DMS 273 (cell line): Measurements from ENCODE around the gene BTBD19.
"Not testable (repeated sequence)": the region's sequence is repeated elsewhere in the genome, so short reads cannot be mapped to it uniquely, and the experiment has no call there.

Experiments
- DNase-seq: peaks from one replicate; lab custom pipeline; 2025; ENCODE audit not compliant: unreplicated experiment; lab: John Stamatoyannopoulos, UW

Gene BTBD19

DNA sequence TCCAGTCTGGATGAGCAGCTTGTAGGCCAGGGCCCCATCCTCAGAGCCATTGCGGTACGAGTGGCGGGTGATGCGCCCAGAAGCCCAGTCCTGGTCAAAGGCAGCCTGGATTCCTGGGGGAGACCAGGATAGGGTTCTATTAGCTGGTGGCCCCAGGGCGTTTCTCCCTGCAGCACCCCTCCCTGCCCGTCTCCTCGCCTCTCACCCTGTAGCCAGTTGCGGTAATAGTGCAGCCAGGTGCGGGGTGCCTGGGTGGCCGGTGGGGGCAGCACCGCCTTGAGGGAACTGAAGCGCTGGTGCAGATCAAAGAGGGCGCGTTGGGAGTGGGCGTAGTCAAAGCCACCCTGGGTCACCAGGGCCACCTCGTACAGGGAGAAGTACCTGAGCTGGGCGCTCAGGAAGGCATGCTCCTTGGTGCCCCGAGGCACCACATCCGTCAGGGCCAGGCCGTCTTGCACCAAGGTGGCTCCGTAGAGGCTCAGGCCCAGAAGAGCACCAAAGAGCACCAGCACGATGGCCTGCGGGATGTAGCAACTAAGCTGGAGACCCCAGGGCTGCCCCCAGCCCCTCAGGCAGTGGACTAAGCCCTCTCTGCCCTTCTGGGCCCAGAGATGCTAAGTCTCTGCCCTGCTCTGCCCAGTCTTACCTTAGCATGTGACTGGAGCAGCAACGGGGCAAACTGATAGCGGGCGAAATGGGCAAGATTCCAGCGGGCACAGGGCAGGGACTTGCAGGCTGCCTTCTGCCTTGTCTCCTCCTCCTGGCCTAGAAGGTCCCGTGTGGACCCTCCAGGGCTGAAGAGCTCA, 19.1 kb downstream of the BTBD19 start:
- no peak for DNase-seq

DNA sequence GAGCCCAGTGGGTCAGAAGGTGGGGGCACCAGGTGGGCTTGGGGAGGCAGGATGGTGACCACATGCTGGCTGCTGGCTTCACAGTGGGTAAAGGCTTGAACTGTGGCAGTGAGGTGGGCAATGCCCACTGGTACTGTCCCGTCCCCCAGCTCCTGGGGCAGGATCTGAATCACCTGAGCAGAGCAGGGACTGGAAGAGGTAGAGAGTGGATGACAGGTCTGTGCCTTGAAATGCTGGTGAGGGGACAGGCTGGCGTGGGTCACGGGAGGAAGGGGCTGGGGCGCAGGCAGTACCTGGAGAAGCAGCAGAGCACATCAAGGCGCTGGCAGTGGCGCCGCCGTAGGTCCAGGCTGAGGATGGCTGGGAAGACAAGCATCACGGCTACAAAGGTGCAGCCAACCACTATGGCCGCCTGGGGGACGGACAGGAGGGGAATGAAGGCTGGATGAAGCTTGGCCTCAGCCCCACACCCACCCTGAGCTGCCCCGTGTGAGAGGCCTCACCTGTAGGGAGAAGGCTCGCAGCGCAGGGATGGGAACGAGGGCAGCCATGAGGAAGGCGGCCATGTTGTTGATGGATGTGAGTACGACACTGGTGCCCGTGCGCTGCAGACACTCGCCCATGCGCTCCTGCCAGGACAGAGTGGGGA, 19.8 kb downstream of the BTBD19 start:
- DNase-seq = no peak

DNA sequence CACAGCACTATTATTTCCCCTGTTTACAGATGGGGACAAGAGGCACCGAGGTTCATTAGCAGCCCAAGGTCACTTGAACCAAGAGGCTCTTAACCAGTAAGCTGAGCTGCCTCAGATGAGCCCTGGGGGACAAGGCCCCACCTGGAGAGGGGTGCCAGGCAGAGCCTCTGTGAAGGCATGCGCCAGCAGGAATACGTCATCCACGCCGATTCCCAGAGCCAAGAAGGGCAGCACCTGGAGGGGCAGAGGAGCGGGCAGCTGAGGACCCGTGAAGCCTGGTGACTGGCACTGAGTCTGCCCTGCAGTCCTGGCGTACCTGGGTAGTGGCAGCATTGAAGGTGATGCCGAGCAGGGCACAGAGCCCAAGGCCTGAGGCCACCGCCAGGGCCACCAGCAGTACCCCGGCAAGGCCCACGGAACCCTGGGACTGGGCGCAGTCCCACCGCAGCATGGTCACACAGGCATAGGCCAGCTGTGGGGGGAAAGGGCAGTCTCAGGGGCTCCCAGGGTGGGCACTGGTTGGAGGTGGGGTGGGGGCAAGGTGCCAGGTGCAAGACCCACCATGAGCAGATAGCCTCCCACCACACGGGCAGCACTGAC, 20.6 kb downstream of the BTBD19 start:
- DNase-seq = no peak

DNA sequence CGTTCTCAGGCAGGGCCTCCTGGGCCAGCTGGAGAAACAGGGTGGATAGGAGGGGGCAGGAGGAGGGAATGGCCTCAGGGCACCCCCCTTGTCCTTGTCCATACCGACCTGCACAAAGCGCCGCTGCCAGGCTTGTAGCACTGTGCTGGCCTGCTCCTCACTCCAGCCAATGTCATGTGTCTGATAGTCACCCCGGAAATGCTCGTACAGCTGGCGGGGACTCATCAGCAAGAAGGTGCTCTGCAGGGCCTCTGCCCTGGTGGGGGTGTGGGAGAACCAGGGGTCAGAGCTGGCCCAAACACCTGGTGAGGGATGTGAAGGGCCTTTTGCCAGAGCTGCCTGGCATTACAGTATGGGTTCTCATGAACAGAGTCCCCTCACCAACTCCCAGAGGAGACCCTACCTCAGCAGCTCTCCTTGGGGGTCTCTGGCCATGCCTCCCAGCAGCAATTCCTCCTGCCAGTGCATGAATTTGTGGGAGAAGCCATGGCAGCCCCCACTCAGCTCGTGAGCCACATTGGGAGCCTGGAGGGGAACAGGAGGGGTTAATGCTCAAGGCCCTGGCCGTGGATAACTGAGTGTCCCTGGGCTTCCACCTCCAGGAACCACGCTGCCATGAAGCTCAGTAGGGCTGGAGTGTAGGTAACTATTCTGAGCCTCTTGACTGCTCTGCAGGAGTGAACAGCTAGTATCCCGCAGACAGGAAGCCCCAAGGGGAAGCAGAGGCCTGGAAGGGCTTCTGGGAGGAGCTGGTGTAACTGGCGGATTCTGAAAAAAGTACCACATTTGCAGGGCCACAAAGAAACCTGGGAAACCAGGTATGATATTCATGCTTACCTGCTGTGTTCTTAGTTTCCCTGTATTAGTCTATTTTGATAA, 21.4 kb downstream of the BTBD19 start:
- DNase-seq = no peak

DNA sequence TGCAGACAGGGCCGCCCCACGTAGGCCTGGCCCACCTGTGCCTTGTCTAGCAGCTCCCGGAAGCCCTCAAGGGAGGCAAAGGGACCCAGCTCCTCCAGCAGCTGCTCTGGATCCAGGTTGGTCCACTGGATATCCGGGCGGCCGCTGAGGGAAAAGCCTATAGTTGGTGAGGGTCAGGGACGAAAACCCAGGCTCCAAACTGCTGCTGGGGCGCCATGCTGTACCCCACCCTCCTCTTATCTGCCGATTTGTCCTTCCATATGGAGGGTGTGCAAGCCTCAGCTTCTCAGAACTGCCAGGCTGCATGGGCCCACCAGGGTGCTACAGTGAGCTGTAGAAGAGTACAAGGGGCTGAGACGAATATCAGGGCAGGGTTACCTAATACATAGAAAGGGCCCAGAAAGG, 22.6 kb downstream of the BTBD19 start:
- DNase-seq = peak; percentile 46

DNA sequence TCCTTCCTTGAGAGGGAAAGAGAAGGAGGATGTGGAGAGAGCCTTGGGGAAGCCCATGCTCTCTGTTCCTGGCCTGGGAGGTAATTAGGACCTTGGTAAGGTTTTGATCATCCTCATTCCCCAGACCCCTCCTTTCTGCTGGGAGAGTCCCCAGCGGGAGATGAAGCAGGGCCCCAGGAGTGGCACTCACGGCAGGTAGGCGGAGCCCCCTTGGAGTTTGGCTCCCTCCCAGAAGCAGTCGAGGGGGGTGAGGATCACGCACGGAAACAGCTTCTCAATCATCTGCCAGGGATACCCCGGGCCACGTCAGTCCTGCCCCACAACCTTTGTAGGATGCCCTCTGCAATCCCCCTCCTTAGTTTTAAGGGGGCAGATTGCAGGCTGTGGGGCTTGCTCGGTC, 23.2 kb downstream of the BTBD19 start:
- DNase-seq = no peak

DNA sequence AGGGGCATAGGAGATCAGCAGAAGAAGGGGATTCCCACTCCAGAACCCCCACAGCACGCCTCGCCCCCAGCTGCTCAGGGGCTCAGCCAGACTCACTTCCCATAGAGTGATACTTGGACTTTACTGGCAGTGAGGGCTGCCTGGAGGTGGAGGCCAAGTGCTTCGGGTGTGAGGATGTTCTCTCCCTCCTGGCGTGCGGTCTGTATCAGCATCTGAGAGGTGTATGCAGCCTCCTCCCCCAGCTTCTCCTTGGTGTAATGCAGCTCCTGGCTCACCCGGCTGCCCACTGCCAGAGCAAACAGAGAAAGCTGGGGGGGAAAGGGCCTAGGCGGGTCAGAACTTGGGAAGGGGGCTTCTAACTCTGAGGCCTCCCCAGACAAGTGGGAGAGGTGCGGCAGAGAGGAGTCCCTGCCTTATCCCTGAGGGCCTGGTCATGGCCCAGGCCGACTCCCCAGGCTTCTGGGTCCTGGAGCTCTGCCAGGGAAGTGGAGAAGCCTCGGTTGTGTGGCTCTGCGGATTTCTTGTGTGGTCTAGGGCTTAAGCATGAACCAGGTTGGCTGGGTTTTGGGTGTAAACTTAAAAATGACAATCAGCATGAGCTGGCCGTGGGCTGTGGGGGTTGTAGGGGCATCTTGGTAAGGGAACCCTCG, 23.9 kb downstream of the BTBD19 start:
- peak; percentile 29 for DNase-seq

DNA sequence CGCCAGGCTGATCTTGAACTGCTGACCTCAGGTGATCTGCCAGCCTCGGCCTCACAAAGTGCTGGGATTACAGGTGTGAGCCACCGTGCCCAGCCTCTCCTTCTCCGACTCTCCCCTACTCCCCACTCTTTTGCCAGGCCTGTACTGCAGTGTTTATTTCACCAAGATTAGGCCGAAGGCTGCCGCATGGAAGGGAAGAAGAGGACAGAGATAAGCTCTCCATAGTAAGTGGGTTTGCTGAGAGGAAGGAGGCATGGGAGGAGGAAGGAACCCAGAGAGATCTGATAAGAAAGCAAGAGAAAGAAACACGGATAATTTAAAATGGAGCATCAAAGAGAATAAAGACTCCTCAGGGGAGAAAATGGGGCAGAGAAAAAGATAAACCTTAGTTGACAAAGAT, 26.0 kb downstream of the BTBD19 start:
- DNase-seq = no peak

DNA sequence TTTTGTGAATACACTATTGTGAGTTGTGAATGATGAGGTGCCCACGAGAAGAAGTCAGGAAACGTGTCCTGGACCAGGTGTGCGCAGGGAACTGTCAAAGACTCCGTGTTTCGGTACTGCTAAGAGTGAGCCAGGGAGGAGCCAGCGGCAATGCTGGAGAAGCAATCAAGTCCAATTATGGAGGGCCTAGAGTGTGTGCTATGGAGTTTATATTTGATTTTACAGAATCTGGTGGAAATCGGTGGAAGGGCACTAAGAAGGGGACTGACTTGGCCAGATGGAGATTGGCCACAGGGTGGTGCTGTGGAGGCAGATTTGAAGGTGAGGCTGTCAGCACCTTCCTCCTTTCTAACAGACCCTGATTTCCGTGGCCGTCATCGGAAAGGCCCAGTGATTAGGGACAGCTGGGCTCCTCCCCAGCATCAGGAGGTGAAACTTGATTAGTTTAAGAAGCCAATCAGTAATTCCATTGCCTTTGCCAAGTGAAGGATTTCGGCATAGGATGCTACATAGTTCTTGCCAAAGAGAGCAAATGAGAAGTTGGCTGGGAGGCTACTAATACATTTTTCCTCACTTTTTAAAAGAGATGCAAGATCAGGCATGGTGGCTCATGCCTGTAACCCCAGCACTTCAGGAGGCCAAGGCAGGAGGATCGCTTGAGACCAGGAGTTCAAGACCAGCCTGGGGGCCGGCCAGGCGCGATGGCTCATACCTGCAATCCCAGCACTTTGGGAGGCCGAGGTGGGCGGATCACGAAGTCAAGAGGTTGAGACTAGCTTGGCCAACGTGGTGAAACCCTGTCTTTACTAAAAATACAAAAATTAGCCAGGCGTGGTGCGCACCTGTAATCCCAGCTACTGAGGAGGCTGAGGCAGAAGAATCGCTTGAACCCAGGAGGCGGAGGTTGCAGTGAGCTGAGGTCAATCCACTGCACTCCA, 27.7 kb downstream of the BTBD19 start:
- DNase-seq = peak; percentile 92

DNA sequence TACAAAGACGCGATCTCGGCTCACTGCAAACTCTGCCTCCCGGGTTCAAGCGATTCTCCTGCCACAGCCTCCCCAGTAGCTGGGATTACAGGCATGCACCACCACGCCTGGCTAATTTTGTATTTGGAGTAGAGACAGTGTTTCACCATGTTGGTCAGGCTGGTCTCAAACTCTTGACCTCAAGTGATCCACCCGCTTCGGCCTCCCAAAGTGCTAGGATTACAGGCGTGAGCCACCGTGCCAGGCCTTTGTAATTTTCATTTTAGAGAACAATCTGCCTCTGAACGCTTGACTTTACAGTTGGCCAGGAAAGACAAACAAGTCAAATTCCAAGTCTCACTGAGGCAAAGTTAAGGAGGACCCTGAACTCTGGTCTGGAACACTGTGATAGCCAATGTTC, 30.0 kb downstream of the BTBD19 start:
- not testable (repeated sequence) for DNase-seq

DNA sequence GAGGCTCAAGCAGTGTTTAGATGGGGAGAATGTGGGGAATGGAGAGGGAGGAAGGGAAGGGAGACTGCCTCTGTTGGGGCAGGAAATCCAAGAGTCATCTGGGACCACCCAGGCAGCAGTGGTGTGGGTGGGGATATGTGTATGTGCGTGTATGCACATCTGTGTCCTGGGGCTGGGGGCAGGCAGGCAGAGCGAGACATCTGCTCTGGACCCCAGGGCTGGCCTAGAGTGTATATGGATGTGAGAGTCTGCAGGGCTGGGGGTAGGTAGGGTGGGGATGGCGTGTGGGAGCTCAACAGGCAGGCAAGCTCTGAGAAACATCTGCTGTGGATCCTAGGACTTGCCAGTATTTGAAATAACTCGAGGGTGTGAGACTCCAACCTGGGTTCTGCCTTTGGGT, 31.3 kb downstream of the BTBD19 start:
- DNase-seq = peak; percentile 85

DNA sequence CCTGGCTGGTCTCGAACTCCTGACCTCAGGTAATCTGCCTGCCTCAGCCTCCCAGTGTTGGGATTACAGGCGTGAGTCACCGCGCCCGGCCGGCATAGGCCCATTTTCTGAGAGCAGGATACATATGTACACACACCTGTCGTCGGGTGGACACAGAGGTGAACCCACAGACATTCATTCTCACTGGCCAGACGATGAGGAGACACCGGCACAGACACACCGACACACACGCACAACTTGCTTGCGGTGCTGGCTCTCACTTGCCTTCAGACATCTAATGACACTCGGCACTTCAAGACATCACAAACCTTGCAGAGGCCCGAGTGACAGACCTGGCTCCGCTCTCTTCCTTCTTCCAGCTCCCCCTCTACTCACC, 34.2 kb downstream of the BTBD19 start:
- peak; percentile 51 for DNase-seq

DNA sequence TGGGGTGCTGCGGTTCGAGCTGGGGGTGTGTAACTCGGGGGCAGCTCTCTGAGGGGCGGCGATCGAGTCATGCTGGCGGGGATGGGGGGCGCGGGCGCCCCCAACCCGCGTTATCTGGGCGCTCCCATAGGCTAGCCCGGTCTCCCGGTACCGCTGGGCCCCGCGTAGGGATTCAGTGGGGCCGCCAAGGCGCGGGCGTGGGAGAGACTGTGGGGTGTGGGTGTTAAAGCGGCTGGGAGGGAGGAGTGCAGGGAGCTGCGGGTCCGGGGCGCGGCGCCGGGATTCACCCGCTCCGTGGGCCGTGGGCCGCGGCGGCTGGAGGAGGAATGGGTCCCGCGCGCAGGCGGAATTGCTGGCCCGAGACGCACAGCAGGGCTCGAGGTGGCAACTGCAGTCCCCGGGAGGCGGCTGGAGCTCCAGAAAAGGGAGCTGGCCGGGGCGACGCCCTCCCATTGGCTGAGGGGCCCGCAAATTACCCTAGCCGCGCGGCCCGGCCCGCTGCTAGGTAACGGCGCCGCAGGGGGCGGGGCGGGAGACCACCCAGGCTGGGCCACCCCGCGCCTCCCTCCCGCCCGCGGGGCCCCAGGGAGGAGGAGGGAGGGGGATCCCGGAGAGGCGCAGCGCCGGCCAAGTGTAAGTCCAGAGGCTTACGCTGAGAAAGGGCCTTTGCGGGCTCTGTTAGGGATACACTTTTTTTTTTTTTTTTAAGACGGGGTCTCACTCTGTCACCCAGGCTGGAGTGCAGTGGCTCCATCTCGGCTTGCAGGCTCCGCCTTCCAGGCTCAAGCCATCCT, 34.7 kb downstream of the BTBD19 start, which contains the start of gene PTCH2:
TSS of gene PTCH2 (minus strand) at position 392 of the 794 bp plus-strand sequence. CDS start at position 71, 321 bp downstream.
- peak; percentile 93 for DNase-seq

DNA sequence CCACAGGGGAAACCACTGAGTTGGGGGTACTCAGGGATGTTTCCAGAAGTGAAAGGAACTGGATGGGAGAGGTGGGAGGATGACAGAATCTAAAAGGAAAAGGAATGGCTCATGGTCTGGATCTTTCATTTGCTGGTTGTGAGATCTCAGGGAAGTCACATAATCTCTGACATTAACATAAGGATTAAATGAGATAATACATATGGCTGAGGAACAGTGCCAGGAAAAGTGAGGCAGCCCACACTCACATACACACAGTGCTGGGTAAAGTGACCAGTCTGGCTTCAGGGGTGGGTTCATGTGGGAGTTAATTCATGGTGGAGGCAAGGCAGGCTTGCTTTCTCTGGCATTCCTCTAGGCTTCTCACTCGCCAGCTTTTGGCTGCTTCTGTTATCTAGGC, 38.7 kb downstream of the BTBD19 start:
- DNase-seq = no peak

DNA sequence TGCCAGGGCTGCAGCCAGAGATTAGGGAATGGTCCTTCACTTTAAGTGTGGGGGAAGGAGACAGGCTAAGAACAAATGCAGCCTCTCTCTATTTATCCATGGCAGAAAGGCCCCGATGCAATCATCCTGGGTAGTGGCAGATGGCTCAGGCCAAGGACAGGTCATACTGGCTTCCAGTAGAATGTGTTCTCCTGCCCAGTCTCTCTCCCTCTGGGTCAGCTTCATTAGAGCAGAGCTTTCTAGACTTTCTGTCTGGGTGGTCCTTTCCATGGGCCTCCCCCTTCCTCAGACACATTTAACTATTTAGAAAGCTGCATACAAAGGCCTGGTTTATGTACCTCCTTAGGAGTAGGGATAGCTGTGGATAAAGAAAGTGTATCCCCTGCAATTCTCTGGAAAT, 39.5 kb downstream of the BTBD19 start:
- DNase-seq = no peak

DNA sequence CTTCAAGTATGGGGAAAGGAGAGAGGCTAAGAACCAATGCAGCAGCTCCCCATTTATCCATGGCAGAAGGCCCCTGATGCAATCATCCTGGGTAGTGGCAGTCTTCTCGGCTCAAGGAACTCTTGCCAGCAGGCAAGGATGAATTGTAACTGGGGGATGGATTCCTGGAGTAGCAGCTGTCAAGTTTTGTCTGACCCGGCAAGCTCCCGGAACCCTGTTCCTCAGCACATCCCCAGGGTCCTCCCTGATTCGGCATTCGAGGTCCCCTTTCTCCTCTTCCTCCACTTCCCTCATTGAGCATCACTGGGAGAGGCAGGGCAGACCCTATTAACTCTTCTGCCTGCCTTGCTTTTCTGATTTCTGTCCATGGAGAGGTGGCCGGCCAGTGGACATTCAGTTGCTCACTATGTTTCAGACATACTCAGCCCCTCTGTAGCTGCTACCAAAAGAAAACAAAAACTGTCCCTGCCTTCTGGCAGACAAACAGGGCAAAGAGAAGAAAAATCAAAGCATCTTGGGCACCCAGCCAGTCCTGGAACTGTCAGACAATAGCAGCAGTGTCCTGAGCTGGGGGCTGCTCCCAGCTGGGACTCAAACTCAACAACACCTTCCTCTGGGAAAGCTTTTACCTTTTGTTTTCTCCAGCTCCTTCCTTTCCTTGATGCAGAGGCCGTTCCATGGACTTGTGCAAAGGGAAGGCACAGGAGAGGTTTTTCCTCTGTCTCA, 40.3 kb downstream of the BTBD19 start:
- DNase-seq = peak; percentile 48

DNA sequence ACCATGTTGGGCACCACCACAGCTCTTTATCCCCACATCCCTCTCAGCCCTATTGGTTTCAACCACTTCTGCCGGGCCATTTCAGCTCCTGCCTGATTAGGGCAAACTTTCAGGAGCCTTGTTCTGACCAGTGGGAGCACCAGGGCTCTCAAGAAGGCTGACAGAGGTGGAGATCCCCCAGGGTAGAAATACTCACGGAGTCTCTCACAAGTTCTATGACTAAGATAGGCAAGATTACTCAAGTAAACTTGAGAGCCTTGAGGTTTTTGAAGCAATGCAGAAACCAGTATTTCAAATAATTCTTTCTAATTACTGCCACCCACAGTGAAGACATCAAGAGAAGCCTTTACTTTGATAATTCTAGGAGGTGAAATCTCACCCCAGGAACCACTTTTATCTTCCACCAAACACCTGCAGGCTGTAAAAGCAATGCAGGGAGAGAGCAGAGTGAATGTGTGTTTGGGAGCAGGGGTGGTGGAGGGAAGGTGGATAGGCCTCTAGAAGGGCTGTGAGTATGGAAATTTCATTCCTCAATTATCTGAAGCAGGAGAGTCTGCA, 41.3 kb downstream of the BTBD19 start:
- no peak for DNase-seq

DNA sequence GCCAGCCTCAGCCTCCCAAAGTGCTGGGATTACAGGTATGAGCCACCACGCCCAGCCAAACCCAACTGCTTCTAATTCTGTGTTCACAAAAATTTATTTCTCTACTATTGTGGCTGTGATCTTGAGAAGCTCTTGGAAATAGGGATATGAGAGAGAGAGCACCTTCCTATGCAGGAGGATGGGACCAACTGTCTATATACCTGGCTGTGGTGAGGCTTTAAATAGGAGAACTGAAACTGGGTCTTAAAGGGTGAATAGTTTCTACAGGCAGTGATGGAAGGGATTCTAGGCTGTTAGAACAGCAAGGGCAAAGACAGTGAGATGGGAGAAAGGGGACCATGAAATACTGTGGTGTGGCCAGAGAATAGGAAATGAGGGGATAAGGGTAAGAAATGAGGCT, 43.0 kb downstream of the BTBD19 start:
- DNase-seq = no peak
